ENCODE data around the gene IRF7. TPM values are rescaled to one million over a fixed set of nuclear protein-coding genes. Genes with fewer than 3 reads are reported as not detected.
A peak's percentile ranks its signal among the peaks of the same experiment; 100 is the strongest.

IRF7 gene
- polyA plus RNA-seq, 1 of the 3 experiments (the other 2 are of a cell fraction): 6.3 TPM

DNA sequence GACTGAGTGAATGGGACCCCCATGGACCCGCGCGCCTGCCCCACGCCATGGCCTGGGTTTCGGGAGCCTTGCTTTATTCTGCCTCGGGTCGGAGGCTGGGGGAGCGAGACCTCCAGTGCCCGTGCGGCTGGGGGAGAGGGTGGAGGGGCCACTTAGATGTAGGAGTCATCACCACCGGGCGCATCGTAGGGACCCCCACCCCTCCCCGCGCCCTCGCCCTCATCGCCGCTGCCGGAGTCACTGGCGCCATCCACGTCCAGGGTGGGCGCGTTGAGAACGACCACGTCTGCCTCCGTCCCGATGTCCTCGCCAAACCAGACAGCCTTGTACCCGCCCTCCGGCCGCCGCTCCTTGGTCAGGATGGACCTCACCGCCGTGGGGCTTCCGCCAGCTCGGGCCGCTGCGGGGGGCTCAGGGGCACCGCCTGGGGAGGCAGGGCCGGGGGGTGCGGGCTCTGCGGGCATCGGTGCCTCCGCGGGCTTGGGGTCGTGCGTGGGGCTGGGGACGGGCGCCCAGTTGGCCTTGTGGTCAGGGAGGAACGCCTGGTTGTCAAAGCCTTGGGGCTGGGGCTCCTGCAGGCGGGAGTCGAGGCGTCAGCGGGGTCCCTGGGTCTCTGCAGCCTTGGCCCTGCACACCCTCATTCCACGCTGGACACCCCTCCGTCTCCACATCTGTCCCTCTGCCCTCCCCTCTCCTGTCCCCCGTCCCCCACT lies 1.6 kb upstream of the IRF7 start:
- H3K27ac ChIP-seq (ENCODE audit: low read depth in 2 of 2, low read length in 1 of 2): no peak overlapping the region
- CTCF ChIA-PET: no interaction called here
- H3K9me2 ChIP-seq: no peaks in the 10 kb centered on the region
- POLR2A ChIA-PET: no interaction called here
- no peaks in the 10 kb centered on the region for H3F3A ChIP-seq (replicated peaks; ENCODE audit: insufficient read depth)
- H2AFZ ChIP-seq (ENCODE audit: low read depth): no peak overlapping the region
- DNase-seq: no peak
- H3K27me3 ChIP-seq (ENCODE audit: insufficient read depth): no peaks in the 10 kb centered on the region
- no peaks in the 10 kb centered on the region for H3K9me3 ChIP-seq
- 93% methylated on average over 46 of the region's 57 CpGs for WGBS (ENCODE audit: low lambda C conversion rate)
- H4K20me1 ChIP-seq (ENCODE audit: insufficient read depth): peaks cover 27% of the 10 kb centered on the region
- no peak overlapping the region for H3K4me2 ChIP-seq
- H3K4me1 ChIP-seq (ENCODE audit: control insufficient read depth in 1 of 2, insufficient read depth in 2 of 2, low read depth in 1 of 2, low read length in 1 of 2): peaks cover 0 to 14% of the 10 kb centered on the region in 2 experiments; a peak in 1 of 4 replicates
- peaks cover 0 to 14% of the 10 kb centered on the region in 2 experiments for H3K36me3 ChIP-seq (replicated peaks in 1 of 2; ENCODE audit: control insufficient read depth in 1 of 2, insufficient read depth in 2 of 2, low read length in 1 of 2)
- no peak overlapping the region for H3K9ac ChIP-seq
- TF ChIP-seq, protein P1, sequence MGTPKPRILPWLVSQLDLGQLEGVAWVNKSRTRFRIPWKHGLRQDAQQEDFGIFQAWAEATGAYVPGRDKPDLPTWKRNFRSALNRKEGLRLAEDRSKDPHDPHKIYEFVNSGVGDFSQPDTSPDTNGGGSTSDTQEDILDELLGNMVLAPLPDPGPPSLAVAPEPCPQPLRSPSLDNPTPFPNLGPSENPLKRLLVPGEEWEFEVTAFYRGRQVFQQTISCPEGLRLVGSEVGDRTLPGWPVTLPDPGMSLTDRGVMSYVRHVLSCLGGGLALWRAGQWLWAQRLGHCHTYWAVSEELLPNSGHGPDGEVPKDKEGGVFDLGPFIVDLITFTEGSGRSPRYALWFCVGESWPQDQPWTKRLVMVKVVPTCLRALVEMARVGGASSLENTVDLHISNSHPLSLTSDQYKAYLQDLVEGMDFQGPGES (IDR thresholded peaks at IDR 0.05; ENCODE audit: low read depth, low read length): no peak
- no peak for TF ChIP-seq GATA2 (CRISPR knock-in tag; IDR thresholded peaks at IDR 0.05)
- H3K79me2 ChIP-seq (ENCODE audit: insufficient read depth): peaks cover 6% of the 10 kb centered on the region; the same call in 1 of the 2 replicates
- no peak overlapping the region for H3K4me3 ChIP-seq (ENCODE audit: low read depth in 2 of 2, low read length in 1 of 2)

DNA sequence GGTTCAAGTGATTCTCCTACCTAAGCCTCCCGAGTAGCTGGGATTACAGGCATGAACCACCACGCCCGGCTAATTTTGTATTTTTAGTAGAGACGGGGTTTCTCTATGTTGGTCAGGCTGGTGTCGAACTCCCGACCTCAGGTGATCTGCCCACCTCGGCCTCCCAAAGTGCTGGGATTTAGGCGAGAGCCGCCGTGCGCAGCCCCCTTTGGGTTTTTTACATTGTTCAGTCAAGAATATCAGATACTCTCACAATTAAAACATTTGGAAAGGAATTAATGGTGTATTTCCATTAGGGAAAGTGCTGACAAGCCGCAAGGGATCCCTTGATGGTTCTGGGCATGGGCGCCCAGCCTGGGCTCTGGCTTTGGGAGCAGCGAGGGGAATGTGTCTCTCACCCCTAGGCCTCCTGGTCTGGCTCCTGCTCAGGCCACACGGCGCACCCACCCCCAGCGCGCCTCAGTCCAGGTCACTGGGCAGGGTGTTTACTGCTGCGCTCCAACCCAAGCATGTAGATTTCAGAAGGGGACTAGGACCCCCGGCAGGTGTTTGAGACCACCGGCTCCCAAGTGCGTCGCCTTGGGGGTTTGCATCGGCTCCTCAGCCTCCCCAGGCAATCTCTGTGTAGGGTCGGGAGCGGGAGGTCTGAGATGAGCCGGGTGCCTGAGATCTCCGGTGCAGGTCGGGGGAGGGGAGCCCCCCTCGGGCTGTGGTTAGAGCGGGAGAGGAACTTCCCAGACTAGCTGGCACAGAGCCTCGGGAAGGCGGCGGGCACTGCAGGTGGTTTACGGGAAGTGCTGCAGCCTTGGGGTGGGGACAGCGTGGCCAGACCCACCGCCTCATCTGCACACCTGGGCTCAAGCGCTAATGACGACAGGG lies 809 bp upstream of the IRF7 start:
- H3K36me3 ChIP-seq (replicated peaks in 1 of 2; ENCODE audit: control insufficient read depth in 1 of 2, insufficient read depth in 2 of 2, low read length in 1 of 2): peaks cover 7 to 22% of the 10 kb centered on the region in 2 experiments
- ChIA-PET POLR2A (no interaction called here), CTCF (interaction anchor here (0.6 kb wide), 1 partner anchor 19 kb away, joined by 3 read pairs; no protein-coding TSS in a partner anchor)
- peak overlapping the region; percentile 0 to 76; a peak in 2 of 4 replicates for H3K27ac ChIP-seq (ENCODE audit: low read depth in 2 of 2, low read length in 1 of 2)
- peak overlapping the region; percentile 56 to 77; a peak in 1 of 4 replicates for H3K4me3 ChIP-seq (ENCODE audit: low read depth in 2 of 2, low read length in 1 of 2)
- no peaks in the 10 kb centered on the region for H3F3A ChIP-seq (replicated peaks; ENCODE audit: insufficient read depth)
- peak overlapping the region; percentile 96; the same call in 1 of the 2 replicates for H3K4me2 ChIP-seq
- peaks cover 31% of the 10 kb centered on the region for H4K20me1 ChIP-seq (ENCODE audit: insufficient read depth)
- H3K4me1 ChIP-seq (ENCODE audit: control insufficient read depth in 1 of 2, insufficient read depth in 2 of 2, low read depth in 1 of 2, low read length in 1 of 2): peaks cover 0 to 14% of the 10 kb centered on the region in 2 experiments; a peak in 1 of 4 replicates
- no peaks in the 10 kb centered on the region for H3K9me2 ChIP-seq
- 87% methylated on average over 34 of the region's 39 CpGs for WGBS (ENCODE audit: low lambda C conversion rate)
- DNase-seq: no peak
- no peaks in the 10 kb centered on the region for H3K27me3 ChIP-seq (ENCODE audit: insufficient read depth)
- peak overlapping the region; percentile 77; the same call in 1 of the 2 replicates for H3K9ac ChIP-seq
- H2AFZ ChIP-seq (ENCODE audit: low read depth): no peak overlapping the region
- H3K79me2 ChIP-seq (ENCODE audit: insufficient read depth): peaks cover 8% of the 10 kb centered on the region; the same call in 1 of the 2 replicates
- H3K9me3 ChIP-seq: no peaks in the 10 kb centered on the region
- TF ChIP-seq, protein P2, sequence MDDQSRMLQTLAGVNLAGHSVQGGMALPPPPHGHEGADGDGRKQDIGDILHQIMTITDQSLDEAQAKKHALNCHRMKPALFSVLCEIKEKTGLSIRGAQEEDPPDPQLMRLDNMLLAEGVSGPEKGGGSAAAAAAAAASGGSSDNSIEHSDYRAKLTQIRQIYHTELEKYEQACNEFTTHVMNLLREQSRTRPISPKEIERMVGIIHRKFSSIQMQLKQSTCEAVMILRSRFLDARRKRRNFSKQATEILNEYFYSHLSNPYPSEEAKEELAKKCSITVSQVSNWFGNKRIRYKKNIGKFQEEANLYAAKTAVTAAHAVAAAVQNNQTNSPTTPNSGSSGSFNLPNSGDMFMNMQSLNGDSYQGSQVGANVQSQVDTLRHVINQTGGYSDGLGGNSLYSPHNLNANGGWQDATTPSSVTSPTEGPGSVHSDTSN (IDR thresholded peaks at IDR 0.05): no peak
- TF ChIP-seq GATA2 (CRISPR knock-in tag; IDR thresholded peaks at IDR 0.05): no peak
- no peak for TF ChIP-seq CTCF (IDR thresholded peaks at IDR 0.05)
- TF ChIP-seq SIN3A (IDR thresholded peaks at IDR 0.05; ENCODE audit: borderline replicate concordance, low read depth, low read length): no peak
- TF ChIP-seq FOSL2 (IDR thresholded peaks at IDR 0.05; ENCODE audit: borderline replicate concordance, low read depth): no peak
- TF ChIP-seq, protein P3, sequence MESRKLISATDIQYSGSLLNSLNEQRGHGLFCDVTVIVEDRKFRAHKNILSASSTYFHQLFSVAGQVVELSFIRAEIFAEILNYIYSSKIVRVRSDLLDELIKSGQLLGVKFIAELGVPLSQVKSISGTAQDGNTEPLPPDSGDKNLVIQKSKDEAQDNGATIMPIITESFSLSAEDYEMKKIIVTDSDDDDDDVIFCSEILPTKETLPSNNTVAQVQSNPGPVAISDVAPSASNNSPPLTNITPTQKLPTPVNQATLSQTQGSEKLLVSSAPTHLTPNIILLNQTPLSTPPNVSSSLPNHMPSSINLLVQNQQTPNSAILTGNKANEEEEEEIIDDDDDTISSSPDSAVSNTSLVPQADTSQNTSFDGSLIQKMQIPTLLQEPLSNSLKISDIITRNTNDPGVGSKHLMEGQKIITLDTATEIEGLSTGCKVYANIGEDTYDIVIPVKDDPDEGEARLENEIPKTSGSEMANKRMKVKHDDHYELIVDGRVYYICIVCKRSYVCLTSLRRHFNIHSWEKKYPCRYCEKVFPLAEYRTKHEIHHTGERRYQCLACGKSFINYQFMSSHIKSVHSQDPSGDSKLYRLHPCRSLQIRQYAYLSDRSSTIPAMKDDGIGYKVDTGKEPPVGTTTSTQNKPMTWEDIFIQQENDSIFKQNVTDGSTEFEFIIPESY (IDR thresholded peaks at IDR 0.05; ENCODE audit: borderline replicate concordance, low read depth): no peak
- TF ChIP-seq, protein P4, sequence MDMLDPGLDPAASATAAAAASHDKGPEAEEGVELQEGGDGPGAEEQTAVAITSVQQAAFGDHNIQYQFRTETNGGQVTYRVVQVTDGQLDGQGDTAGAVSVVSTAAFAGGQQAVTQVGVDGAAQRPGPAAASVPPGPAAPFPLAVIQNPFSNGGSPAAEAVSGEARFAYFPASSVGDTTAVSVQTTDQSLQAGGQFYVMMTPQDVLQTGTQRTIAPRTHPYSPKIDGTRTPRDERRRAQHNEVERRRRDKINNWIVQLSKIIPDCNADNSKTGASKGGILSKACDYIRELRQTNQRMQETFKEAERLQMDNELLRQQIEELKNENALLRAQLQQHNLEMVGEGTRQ (IDR thresholded peaks at IDR 0.05; ENCODE audit: borderline replicate concordance, low read depth, low read length): no peak
- no peak for TF ChIP-seq NFIC (IDR thresholded peaks at IDR 0.05; ENCODE audit: borderline replicate concordance)
- TF ChIP-seq GABPA (IDR thresholded peaks at IDR 0.05; ENCODE audit: low read depth): no peak
- TF ChIP-seq TAF1 (IDR thresholded peaks at IDR 0.05; ENCODE audit: borderline replicate concordance, low read depth, low read length): no peak
- no peak for TF ChIP-seq EZH2phosphoT487 (IDR thresholded peaks at IDR 0.05; ENCODE audit: borderline replicate concordance, low read depth)
- TF ChIP-seq FOXM1 (IDR thresholded peaks at IDR 0.05; ENCODE audit: low read depth): no peak
- no peak for TF ChIP-seq EP300 (IDR thresholded peaks at IDR 0.05; ENCODE audit: borderline replicate concordance in 1 of 2, low read depth in 1 of 2, low read length in 1 of 2)
- TF ChIP-seq RXRA (IDR thresholded peaks at IDR 0.05; ENCODE audit: borderline replicate concordance, low read depth): no peak
- no peak for TF ChIP-seq RAD21 (IDR thresholded peaks at IDR 0.05; ENCODE audit: low read length)

Data from SK-N-SH (cell line).